Activated CD8-positive, alpha-beta memory T cell treated with anti-CD3 and anti-CD28 coated beads, Interleukin-2, amount 50 U/mL, for 24 hours (primary cell): Measurements from ENCODE around the gene RNASET2.
"Not testable (repeated sequence)": the region's sequence is repeated elsewhere in the genome, so short reads cannot be mapped to it uniquely, and the experiment has no call there.

Experiments used
- DNase-seq: peaks from one replicate; pipeline ENCODE4 v3.0.0-alpha.2; 2020; ENCODE audit errors: extremely low read depth

The RNASET2 gene

GRCh38 chr6:166927935-166928643 lies 28.3 kb downstream of the RNASET2 start:
- DNase-seq = no peak

GRCh38 chr6:166927240-166927934 lies 29.0 kb downstream of the RNASET2 start:
- DNase-seq = no peak

GRCh38 chr6:166926748-166927147 lies 29.6 kb downstream of the RNASET2 start:
- no peak for DNase-seq

GRCh38 chr6:166925141-166925996 lies 31.0 kb downstream of the RNASET2 start:
- DNase-seq = no peak

- no peak for DNase-seq
Observed at GRCh38 chr6:166924531-166924930, 31.8 kb downstream of the RNASET2 start.

GRCh38 chr6:166922937-166923336 lies 33.4 kb downstream of the RNASET2 start:
- DNase-seq = no peak

- no peak for DNase-seq
Observed at GRCh38 chr6:166921570-166921969, 34.8 kb downstream of the RNASET2 start.

GRCh38 chr6:166916824-166917223 lies 39.5 kb downstream of the RNASET2 start:
- no peak for DNase-seq

GRCh38 chr6:166915484-166915883 lies 40.9 kb downstream of the RNASET2 start:
- DNase-seq = not testable (repeated sequence)

GRCh38 chr6:166914952-166915351 lies 41.4 kb downstream of the RNASET2 start:
- DNase-seq = not testable (repeated sequence)

GRCh38 chr6:166911248-166911677 lies 45.1 kb downstream of the RNASET2 start:
- no peak for DNase-seq

- no peak for DNase-seq
Observed at GRCh38 chr6:166910601-166911000, 45.7 kb downstream of the RNASET2 start.

- DNase-seq = no peak
Observed at GRCh38 chr6:166908811-166909210, 47.5 kb downstream of the RNASET2 start.

GRCh38 chr6:166907871-166908806 lies 48.2 kb downstream of the RNASET2 start:
- no peak for DNase-seq

GRCh38 chr6:166907373-166907841 lies 48.9 kb downstream of the RNASET2 start:
- no peak for DNase-seq

- no peak for DNase-seq
Observed at GRCh38 chr6:166906376-166907044, 49.8 kb downstream of the RNASET2 start.

GRCh38 chr6:166905505-166906134 lies 50.7 kb downstream of the RNASET2 start:
- no peak for DNase-seq

- DNase-seq = no peak
Observed at GRCh38 chr6:166905013-166905412, 51.3 kb downstream of the RNASET2 start.

- no peak for DNase-seq
Observed at GRCh38 chr6:166904101-166904746, 52.1 kb downstream of the RNASET2 start.

GRCh38 chr6:166903500-166903899 lies 52.9 kb downstream of the RNASET2 start:
- no peak for DNase-seq
